ENCODE data around the gene HAPLN3.

GRCh38 chr15:88908697-88909621 lies 13.6 kb upstream of the HAPLN3 start:
- no peak for TF ChIP-seq CTCF (IDR thresholded peaks at IDR 0.05; ENCODE audit: extremely low read depth in 1 of 2, insufficient read depth in 1 of 2, low read depth in 1 of 2, low read length in 2 of 2)
- TF ChIP-seq MAX (IDR thresholded peaks at IDR 0.05; ENCODE audit: insufficient read depth, insufficient read length), result no peak
- no peak for TF ChIP-seq EZH2 (IDR thresholded peaks at IDR 0.05; ENCODE audit: borderline replicate concordance, low read depth, low read length, severe bottlenecking)
- TF ChIP-seq POLR2AphosphoS5 (IDR thresholded peaks at IDR 0.05; ENCODE audit: insufficient read depth, low read depth, low read length), result no peak
- no peak for TF ChIP-seq MYC (IDR thresholded peaks at IDR 0.05; ENCODE audit: low read depth, low read length)
- no peak for TF ChIP-seq POLR2A (IDR thresholded peaks at IDR 0.05; ENCODE audit: low read depth, low read length)
